22Rv1 (cell line): Measurements from ENCODE around the gene RFC2.

Experiments used
- CTCF ChIP-seq: fragments of 450-650 bp; IDR thresholded peaks from 2 replicates; pipeline ENCODE4 v1.5.1; 2017; ENCODE audit warnings: mild to moderate bottlenecking
- ZFX ChIP-seq: fragments of 450-650 bp; IDR thresholded peaks from 2 replicates; pipeline ENCODE4 v1.6.1; 2017; ENCODE audit warnings: antibody characterized with exemption, borderline replicate concordance

DNA sequence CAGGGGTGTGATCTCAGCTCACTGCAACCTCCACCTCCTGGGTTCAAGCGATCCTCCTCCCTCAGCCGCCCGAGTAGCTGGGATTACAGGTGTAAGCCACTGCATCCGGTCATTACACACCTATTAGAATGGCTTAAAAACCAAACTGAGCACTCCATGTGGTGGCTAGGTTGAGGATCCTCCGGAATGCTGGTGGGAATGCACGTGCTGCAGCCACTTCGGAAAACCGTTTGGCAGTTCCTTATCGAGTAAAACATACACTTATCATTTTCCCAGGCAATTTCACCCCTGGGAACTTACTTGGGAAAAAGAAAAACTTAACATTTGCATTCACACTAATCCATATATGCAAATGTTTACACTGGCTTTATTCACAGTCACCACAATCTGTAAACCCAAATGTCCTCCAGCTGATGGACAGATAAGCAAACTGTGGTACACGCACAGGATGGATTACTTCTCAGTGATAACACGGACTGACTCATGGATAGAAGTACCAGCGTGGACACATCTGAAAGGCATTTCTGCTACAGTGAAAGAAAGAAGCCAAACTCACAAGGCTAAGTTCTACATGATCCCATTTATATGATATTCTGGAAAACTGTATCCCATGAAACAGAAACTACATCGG lies 20.4 kb downstream of the RFC2 start:
- TF ChIP-seq CTCF (no peak), ZFX (no peak)
